OCI-M1 (cell line): ENCODE results near the gene RHEB.

Experiments used
- DNase-seq: peaks from one replicate; lab custom pipeline; 2025; lab: John Stamatoyannopoulos, UW

RHEB gene

DNA sequence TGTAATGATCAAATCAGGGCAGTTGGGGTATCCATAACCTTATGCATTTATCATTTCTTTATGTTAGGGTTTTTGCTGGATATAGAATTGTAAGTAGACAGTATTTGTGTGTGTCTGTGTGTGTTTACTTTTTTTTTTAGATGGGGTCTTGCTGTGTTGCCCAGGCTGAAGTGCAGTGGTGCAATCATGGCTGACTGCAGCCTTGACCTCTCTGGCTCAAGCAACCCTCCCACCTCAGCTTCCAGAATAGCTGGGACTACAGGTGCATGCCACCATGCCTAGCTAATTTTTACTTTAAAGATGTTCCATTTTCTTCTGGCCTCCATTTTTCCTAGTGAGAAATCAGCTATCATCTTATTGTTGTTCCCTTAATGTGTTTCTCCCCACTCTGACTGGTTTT lies 10.1 kb upstream of the RHEB start:
- no peak for DNase-seq

DNA sequence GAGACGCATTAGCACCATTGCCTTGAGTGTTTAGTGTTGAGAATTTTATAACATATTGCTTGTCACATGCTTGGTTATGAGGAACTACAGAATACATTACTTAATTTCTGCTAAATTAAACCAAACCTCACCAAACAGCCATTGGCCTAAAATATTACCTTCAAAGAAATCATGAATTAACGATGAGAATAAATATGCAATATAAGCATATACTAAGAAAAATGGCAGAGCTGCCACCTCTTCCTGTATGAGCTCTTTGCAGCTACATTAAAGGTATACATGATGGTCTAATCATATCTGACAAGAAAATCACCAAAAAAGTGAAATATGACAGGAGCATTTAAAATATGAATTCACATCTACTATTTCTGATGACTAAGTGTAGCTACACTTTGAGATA lies 5.2 kb upstream of the RHEB start:
- no peak for DNase-seq

DNA sequence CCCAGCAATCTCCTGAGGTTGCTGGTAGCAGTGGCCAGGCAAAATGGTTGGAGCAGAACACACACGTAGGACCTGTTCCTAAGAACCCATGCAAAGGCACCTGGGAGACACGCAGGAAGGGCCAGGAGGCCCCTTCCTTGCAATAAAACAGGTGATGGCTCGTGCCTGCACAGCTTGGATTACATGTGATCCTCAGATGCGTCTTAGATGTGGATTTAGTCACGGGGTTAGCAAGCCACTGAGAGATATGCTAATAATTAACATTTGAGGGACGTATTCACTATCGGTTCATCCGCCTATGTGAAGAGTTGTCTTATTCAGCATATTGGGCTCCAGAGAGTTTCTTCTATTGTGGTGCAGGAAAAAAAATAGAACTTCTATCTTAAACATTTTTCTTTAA lies 4.6 kb upstream of the RHEB start:
- no peak for DNase-seq

DNA sequence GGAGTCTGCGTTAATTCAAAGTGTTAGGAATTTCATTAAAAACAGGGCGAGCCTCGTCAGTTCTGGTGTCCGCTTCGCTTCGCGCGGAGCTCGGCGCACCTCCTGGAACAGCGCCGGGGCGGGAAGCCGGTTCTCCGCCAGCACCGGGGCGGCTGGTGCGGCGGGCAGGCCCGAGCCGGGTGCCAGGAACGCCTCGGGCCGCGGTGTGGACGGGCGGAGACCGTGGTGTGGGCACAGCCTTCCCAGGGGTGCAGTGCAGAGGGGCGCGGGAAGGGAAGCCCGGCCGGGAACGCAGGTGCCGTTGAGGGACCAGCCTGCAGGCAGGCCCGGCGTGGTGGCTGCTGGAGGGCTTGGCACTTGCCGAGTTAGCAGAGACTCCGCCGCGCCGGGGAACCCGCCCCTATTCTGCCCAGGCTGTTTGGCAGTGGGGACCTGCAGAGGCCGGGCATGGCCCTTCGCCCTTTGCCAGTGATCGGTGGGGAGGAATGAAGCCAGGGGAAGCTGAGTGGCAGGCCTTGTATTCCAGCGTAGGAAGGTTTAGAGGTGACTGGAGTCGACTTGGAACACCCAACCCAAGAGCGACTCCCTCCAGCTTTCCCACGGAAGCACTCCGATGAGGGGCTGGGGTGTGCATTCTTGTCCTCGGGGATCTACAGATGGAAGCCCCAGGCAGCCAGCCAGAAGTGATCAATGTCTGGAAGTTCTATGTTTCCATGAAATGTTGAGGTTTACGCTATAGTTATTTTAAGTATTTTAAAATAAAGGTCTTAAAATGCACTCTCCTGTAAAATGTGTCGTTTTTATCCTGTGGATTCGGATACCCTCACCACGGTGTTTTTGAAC lies 945 bp upstream of the RHEB start:
- DNase-seq: no peak

DNA sequence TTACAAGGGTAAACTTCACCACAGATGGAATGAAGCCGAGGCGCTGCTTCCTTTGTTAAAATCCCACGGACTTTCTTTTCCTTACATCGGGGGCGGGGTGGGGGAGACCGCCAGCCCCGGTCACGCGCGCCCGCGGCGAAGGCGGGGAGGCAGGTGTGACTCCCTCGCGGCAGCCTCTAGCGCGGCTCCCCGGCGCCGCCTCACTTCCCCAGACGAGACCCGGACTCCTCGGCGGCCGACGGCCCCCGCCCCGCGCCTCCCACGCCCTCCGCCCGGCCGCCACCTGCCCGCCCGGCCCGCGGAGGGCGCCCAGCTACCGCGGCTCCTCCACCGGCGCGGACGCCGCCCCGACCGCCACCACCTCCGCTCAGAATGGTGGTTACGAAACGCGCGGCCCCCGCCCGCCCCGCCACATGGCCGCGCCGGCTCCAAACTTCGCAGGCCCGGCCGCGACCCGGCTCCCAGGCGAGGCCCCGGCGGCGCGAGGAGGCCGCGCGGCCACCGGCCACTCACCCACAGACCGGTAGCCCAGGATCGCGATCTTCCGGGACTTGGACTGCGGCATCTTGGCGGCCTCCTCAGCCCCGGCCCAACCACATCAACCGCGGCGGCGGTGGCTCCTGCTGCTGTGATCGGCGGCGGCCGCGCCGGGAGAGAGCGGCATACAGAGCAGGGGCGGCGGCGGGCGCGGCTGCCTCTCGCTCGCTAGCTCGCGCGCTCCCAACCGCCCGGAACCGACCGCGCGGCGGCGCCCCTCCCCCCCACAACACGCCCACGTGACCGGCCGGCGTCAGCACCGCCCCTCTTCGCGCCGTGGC lies 539 bp downstream of the RHEB start:
- DNase-seq: peak; percentile 50

DNA sequence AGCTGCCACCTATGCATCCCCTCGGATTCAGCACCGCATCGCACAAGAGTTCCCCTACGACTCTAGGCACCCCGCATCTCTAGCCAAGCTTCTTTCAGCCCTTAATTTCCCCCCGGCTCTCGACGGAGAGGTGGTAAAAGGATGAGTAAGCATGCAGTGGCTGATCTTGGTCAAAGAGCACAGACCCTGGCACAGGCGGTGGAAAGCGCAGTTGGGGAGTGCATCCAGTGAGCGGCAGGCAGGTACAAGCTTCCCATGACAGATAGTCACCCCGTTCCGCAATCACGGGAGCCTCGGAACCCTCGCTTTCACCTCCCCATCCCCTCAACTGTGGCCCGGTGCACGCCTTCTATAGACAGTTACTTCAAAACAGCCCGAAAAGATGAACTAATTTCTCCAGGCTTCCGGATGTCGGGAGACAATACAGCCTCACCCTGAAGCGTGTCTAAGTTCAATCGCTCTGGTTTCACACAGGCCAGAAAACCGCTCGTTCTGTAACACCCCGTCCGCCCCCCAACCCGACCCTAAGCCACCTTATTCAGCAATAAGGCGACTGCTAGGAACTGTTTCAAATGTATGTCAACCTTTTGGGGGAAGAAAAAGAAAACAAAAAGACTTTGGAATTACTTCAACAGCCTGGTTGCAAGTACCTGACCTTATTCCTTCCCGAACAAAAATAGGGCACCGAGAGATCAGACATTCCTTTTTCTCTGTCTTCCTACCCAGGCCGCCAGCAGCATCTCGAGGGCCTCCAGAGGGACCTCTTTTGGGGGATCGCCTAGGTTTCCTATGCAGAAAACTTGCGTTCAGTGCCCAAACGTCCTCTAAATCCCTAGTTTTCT lies 1.4 kb downstream of the RHEB start:
- DNase-seq: peak; percentile 33

DNA sequence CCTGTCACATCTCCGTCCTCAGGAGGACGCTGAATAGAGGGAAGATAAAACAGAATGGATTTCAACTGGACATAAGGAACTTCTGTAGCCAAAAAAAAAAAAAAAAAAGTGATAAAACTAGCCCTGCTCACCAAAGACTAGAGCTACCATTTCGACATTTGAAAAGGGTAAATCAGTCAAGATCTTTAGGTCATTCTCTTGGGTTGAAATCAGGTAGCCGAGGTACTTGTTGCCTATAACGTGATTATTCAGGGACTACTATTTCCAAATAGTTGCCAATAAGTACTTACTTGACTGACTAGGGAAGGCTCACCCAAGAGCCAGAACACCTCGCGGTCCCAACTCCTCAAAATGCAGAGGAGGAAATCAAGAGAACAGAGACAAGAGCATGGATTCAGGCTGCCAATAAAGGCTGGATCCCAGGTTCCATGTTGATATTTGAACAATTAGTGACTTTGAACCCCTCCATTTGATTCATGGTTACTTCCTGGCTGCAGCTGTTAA lies 2.0 kb downstream of the RHEB start:
- DNase-seq: no peak

DNA sequence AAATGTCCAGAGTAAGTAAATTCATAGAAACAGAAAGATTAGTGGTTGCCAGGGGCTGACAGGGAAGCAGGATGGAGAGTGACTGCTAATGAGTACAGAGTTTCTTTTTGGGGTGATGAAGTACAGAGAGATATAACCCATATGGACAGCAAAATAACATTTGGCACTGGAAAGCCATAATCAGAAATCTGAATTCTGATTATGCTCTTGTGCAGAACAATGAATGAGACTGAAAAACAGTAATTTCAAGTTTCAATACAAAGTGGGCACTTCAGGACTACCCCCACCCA lies 4.5 kb downstream of the RHEB start:
- DNase-seq: no peak

DNA sequence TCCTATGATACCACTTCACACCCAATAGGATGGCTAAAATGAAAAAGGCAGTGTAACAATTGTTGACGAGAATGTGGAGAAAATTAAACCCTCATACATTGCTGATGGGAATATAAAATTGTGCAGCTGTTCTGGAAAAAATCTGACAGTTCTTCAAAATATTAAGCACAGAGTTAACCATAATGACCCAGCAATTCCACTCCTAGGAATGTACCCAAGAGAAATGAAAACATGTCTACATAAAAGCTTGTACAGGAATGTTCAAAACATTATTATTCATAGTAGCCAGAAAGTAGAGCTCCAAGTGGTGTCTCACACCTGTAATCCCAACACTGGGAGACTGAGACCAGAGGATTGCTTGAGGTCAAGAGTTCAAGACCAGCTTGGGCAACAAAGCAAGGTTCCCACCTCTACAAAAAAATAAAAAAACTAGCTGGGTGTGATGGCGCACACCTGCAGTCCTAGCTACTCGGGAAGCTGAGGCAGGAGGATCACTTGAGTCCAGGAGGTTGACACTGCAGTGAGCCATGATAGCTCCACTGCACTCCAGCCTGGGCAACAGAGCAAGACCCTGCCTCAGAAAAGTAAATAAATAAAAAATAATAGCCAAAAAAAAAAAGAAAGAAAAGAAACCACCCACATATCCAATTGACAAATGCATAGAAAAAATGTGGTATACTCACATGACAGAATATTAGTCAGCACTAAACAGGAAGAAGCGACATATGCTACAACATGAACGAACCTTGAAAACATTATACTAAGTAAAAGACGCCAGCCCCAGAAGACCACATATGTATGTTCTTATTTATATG lies 5.0 kb downstream of the RHEB start:
- DNase-seq: no peak

DNA sequence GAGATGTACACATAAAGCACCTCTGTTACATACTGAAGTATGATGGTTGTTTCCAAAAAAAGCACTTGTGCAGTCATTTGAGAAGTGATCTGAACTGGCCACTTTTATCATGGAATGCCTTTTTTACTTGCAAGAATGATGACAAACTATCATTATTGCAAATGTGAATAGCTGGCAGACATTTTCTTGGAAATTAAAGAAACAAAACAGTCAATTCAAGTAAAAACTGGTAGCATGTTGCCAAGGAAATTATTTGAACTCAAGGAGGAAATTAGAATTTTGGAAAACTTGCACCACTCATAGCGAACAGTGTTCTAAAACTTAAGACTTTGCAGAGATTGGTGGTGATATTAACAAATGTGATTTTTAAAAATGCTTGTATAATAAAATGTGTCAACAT lies 6.6 kb downstream of the RHEB start:
- no peak for DNase-seq

DNA sequence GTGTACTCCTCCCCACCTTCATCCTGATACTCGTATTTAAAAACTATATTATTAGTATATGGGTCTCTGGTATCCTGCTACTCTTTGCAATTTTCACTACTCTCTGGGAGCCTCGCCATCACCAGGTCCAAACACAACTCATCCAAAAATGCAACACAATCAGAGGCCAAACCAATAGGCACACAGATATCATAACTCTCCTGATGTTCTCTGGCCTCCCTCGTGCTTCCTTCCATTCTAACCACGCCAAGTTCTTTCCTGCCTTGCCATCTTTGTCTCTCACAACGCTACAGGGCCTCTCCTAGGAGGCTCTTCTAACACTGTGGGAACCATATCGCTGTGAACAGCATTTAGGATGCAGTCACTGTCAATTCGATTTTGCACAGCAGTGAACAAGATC lies 7.3 kb downstream of the RHEB start:
- DNase-seq: no peak

DNA sequence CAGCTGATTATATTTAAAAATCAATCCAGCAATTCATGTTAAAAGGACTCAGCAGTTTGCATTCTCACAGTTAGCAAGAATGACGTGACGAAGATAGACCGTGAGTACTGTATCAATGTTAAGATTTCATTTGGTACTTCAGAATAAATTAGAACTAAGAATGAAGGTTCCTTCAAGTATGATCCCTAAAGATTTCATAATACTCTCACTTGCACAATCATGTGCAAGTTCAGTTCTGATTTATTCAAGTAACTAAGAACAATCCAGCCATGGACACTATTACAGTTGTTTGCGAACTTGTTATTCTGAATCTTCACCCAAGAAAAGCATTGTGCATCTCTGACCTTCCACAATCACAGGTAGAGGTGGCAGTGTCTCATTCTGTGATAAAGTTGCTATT lies 7.7 kb downstream of the RHEB start:
- DNase-seq: no peak

DNA sequence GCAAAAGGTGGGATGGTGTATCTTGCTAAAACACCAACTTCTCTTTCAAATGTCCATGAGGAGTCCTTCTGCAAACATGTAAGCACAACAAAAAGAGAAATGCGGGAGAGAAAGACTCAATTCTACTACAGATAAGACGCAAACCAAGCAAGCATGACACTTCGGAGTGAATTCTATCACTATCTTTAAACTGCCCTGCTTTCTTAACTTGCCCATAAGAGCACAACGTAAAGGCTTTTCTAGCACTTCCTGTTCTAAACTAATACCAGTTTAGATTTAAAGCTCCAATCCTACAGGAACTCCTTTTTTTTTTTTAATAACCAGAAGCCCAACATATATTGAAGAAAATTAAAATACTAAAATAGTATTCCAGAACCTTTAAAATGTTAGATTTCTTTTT lies 8.4 kb downstream of the RHEB start:
- DNase-seq: no peak

DNA sequence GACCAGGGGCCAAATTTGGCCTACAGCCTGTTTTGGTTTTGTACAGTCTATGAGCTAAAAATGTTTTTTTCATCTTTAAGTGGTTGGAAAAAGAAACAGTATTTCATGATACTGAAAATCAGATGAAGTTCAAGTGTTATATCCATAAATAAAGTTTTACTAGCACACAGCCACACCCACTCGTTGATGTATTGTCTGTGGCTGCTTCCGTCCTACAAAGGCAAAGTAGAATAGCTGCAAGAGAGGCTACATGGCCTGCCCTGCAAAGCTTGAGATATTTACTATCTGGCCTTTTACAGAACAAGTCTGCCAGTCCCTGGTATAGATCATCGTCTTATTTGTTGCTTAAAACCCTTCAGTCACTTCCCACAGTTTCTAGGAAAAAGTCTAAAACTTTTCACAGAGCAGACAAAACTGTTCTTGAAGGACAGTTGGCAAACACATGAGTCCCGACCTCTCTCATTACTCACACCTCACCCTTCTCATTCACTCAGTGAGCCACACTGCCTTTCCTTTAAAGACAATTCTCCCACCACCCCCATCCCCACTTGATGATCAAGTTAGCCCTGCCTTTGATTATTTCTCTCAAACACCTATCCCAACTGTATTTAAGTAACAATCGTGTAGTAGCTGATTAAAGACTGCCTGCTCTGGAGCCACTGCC lies 9.9 kb downstream of the RHEB start:
- no peak for DNase-seq

DNA sequence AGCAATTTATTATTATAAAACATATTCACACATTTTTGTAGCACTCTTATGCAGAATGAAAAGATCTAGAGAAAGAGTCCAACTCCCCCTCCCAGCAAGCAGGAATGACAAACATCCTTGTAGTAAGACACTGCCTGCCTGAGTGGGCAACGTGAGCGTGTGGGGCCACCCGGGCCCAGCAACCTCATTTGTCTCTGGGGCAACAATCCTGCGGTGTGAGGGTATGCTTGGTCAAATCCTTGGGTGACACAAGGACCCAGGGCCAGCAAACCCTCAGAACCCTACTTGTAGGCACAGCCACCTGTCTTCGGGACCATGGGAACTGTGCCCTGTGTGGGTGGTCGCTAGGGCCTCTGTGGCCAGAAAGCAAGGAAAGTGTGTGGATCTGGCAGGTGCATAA lies 10.7 kb downstream of the RHEB start:
- DNase-seq: no peak

DNA sequence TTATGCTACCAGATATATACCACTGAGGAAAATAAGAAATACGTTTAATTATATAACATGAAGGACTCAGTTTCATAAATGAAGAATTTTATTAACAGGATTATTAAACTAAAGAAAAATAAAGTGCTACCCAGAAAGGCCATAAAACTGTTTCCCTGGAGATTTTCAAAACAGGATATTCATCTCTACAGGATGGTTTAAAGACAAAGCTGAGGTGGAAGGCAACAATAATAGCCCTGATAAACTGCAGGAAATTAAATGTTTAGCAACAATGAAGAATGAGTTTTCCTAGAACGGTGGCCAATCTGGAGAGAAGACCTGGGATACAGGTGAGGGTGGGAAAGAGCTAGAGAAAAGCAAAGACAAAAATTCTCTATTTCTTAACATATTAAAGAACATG lies 11.9 kb downstream of the RHEB start:
- DNase-seq: no peak

DNA sequence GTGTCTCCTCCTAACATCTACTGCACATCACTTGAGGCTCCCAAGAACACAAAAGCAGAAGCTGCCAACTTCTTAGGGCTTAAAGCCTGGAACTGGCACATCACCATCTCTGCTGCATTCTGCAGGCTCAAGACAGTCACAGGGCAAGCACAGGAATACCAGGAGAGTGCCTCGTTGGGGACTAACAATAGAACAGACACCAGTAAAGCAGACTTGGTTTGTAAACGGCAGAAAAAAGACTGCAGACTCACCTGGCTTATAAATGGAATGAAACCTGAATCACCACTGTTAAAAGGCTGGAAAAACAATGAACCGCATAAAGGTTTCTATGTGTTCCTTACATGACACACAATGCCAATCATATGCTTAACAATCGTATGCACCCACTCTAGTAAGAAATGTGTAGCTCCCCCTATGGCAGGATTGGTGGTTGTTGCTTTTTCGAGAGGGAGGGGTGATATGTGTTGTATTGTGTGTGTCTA lies 12.8 kb downstream of the RHEB start:
- no peak for DNase-seq

DNA sequence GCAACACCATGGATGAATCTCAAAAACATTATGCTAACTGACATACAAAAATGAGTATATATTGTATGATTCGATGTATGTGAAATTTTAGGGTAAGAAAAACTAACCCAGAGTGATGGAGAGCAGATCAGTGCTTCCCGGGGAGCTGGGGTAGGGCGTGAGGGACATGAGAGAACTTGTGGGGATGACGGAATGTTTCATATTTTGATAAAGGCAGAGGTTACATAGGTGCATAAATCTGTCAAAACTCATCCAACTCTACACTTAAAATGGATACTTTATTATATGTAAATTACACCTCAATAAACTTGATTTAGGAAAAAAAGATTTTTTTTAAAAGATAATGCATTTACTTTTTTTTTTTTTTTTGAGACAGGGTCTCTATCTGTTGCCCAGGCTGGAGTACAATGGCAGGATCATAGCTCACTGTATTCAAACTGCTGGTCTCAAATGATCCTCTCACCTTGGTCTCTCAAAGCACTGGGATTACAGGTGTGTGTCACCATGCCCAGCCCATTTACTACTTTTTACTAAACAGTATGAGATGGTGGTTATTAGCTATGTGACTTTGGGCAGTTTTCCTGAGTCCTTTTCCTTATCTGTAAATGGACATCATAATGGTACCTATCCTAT lies 13.7 kb downstream of the RHEB start:
- no peak for DNase-seq

DNA sequence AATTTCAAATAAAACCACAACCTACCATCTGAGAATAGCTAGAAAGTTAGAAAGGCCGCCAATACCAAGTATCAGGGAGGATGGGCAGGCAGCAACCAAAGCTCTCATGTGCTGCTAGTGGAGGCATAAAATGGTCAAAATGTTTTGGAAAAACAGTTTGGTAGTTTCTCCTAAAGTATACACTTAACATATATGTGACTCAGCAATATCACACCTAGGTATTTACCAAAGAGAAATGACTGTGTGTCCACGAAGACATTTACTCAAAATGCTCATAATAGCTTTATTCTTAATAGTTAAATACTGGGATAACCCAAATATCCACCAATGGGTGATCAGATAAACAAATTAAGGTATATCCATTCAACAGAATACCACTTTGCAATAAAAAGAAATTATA lies 14.3 kb downstream of the RHEB start:
- no peak for DNase-seq

DNA sequence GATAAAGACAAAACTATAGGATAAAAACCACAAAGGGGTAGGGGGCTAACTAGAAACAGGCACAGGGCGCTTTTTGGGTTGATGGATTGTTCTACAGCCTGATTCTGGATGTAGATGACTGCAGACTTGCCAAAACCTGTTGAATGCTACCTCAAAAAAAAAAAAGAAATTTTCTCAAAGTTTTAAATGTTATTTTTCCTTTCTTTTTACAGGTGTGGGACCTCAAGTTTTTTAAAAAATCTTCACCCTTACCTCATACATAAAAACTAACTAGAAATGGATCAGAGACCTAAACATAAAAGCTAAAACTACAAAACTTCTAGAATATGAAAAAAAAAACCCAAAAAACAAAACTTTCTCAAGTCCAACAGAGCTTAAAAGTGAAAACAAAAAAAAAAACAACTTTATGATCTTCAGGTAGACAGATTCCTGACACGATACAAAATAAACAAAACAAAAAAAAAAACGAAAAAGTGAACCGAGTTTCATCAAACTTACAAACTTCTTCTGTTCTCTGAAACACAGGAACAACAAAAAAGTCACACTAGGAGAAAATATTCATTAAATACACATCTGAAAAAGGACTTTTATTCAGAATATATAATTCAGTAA lies 14.9 kb downstream of the RHEB start:
- no peak for DNase-seq
